Heart left ventricle (tissue), 13 donors: Measurements from ENCODE around the gene WDR70.

Source experiments
- CTCF ChIP-seq, 12 donors: fragments of 200-600 bp; sonication (generic) in 4 of 12; IDR thresholded peaks; one replicate each; pipeline versions ENCODE4 v1.5.0 to v1.8.0; 2018 to 2022; ENCODE audit warnings: antibody characterized with exemption in 12 of 12, mild to moderate bottlenecking in 5 of 12
- POLR2A ChIP-seq, 2 donors: fragments of 450-650 bp; IDR thresholded peaks; one replicate each; pipeline ENCODE4 v1.6.1; 2017; ENCODE audit warnings: antibody characterized with exemption in 2 of 2, mild to moderate bottlenecking in 2 of 2, moderate library complexity in 2 of 2
- donor health status: ischemic (EF 13 %, LVEDD 7.1; RV severe dilation, severe dysfunction).
- donor health status: DM: no; HTN: yes; CAD: no.
- donor health status: DM: no; HTN: no; CAD: no.
- donor health status: ischemic (EF 25% LVEDD 6.9; RV normal size, moderate dysfunction).
- donor health status: ischemic (EF 25% LVEDD 5.7; RV mildly dilated, moderate dysfunction).
- donor health status: ischemic (EF 35%, LVEDD 5.7; RV mildly dilated, moderate dysfunction).
- donor health status: nonischemic (EF 11% LVEDD 7.7; RV severe dilation, severe dysfunction).
- donor health status: DM: yes; HTN: yes; CAD: no.
- donor health status: PGD.
- donor health status: ischemic (EF 29% LVEDD 5.4; RV normal size, mild dysfunction).
- donor health status: nonischemic (EF 23%, LVEDD 6.1; RV moderate dilation, normal function).

DNA sequence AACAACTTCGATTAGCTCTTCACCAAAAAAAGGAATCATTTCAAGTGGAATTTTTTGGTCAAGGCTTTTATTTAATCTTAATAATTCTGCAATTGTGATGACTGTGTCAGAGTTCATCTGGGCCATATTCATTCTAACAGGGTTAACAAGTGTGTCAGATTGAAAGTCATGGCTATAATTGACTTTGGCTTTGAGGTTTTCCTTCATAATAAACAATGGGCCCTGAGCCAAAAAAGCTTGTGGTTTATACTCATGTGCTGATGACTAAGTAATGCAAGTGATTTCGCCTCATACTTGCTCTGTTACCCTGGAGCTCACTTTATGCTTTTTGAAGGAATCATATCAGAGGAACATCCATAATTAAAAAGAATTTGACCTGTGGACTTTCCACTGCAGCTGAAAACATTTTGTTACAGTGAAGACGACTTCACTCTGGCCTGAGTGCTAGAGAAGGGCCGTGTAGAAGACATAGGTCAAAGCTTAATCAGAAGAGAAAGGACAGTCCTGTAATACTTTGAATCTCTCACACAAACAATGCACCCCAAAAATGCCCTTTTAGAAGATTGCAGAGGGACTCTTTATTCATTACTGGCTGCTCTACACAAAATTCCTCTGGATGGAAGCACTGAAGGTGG, 359.1 kb downstream of the WDR70 start:
- TF ChIP-seq CTCF (IDR thresholded peaks at IDR 0.05), result no peak
- no peak for TF ChIP-seq POLR2A (IDR thresholded peaks at IDR 0.05)
